Left hindlimb (tissue), 1 donor: ENCODE measurements around the gene OOSP1.
"Not testable (repeated sequence)": the region's sequence is repeated elsewhere in the genome, so short reads cannot be mapped to it uniquely, and the experiment has no call there.

Experiments used
- DNase-seq: peaks from one replicate; pipeline ENCODE4 v3.0.0-alpha.2; 2018

The OOSP1 gene

DNA sequence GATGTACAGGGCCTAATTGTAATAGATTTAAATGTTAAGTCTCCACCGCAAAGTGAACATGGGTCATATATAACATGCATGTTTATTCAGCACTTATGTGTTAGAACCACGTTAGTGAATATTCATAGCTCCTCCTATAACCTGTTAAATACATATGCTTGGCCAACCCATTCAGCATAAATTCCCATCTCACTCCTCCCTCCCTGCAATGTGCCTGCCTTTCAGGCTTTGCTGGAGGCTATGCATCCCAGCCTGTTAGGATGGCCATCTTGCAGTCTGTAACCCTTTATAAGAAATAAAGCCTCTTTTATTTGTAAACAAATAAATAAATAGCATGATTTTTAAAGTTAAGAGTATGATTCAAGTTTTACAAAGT is 23.9 kb downstream of the OOSP1 start:
- no peak for DNase-seq

DNA sequence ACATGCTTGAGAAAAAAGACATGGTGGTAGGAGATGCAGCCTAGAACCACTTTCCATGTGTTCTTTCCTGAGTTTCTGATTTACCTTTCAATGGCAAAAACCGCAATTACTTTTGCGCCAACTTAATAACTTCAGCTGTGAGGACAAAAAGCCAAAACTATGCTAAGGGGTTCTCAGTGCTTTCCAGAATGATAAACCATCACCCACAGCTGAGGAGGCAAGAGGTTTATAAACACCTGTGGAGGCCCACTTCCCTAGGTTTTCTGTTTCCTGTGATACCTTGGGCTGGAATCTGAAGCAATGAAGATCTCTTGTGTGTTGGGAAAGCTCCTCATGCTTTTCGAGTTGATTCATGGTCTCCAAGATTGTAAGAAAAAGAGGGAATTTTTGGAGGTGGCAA is 25.5 kb downstream of the OOSP1 start, which contains the start of gene OOSP4A:
TSS of gene OOSP4A (plus strand) at position 301 of the 400 bp plus-strand sequence. CDS start at position 301, 0 bp downstream.
- DNase-seq: no peak

DNA sequence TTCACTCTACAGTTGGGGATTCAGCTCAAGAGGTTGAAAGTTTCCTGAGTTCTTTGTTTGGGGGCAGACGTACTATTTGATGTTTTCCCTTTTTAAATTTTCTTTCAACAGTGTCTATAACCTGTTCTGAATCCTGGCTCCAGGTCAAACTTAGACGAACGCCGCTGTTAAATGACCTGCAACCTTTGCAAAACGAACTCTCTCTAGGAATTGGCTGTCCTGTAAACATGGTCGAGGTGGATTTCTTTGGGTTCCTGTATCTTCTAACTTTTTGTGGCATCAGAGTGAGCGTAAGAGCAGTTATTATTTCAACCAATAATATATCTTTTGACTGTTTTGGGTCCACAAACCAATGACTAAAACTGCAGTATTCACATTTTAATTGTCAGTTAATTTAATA is 27.2 kb downstream of the OOSP1 start:
- DNase-seq: no peak

DNA sequence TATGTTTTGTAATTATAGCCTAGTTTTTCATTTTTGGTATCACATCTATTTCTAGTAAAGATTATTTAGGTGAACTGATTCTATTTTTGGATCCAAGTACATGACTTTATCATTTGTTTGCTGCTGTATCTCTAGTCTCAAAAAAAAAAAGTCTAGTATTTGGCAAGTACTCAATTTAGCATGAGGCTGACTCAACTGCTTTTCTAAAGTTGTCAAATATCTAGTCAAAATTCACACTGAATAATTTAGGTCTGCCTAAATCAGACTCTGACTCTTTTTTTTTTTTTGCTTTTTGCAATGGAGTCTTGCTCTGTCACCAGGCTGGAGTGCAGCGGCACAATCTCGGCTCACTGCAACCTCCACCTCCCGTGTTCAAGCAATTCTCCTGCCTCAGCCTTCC is 28.0 kb downstream of the OOSP1 start:
- no peak for DNase-seq

DNA sequence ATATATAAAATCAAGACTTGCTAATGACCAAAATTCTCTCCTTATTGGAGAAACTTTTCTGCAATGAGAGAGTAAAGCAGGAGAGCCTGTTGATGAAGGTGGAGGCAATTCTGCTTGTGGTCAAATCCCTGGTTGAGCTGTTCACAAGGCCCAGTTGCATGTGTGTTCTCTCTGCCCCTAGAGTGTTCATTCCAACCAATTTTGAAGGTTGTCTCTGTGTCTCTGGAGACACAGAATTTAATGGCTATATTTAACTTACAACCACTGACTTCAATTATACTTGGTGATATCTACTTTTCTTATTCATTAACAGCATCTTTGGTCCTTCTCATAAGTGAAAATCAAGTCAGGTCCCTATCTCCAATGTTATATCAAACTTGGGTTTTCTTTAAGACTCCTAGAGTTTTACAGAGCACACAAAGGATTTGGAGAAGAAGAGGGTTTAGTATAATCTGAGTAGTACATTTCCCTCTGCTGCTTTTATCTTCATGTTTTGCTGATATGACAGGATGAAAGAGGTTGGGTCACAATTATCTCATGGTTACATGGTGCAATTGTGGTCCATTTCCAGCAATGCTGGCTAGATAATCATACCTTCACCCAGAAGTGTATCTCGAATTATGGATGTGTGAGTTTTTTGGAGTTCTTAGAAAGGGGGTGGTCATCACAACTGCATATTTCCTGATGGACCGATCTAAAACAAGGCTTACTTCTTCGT is 29.6 kb downstream of the OOSP1 start:
- no peak for DNase-seq

DNA sequence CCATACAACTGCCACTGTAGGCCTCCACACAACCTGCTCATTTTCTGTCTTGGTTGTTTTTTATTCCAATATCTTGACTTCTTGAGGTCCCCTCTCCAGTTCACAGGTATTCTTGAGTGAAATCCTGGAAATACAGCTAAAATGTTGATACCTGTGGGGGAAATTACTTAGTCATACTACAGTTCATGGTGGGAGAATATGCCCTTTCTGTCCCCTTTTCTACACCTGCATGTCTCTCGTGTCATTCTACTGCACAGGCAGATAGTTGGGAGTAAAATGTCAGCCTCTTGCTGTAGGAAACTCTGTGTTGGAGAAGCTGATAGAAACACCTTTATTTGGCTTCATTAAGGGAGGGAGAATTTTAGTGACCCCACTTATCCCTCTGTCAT is 30.2 kb downstream of the OOSP1 start:
- DNase-seq: no peak

DNA sequence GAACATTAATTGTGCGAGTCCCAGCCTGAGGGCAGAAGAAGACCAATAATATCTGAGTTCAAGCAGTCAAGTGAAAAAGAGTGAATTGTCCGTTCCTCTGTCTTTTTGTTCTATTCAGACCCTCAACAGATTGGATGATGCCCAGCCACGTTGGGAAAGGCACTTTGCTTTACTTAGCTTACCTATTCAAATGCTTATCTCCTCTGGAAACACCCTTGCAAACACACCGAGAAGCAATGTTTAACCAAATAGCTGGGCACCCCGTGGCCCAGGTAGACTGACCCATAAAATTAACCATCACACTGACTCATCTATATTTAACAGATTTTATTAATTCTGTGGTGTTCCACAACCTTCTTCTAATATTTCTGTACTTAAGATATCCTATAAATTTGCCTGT is 34.9 kb downstream of the OOSP1 start:
- no peak for DNase-seq

DNA sequence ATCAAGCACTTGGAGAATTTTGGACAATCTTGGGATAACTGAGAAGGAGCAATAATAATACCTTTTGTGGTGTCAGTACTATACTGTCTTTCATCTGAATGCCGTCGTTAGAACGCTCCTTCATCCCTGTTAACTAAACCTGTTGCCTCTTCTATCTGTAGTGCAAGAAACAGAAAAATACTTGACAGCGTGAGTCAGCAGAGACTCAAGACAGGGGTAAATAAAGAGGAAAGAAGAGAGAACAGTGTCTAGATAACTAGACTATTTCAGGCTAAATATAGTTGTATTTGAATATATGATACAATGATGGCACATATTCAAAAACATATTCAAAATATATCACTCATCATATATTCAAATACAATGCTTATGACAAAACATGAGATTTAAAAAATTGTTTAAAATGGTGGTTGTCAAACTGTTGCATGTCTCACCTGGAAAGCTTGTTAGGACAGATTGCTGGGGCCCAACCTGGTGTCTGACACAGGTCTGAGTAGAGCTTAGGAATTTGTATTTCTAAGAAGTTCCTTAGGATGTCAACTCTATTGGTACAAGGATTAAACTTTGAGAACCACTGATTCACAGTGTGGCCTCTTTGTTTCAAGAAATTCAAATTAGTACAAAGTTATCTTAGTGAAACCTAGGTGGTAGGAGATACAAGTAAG is 43.0 kb downstream of the OOSP1 start:
- DNase-seq: no peak

DNA sequence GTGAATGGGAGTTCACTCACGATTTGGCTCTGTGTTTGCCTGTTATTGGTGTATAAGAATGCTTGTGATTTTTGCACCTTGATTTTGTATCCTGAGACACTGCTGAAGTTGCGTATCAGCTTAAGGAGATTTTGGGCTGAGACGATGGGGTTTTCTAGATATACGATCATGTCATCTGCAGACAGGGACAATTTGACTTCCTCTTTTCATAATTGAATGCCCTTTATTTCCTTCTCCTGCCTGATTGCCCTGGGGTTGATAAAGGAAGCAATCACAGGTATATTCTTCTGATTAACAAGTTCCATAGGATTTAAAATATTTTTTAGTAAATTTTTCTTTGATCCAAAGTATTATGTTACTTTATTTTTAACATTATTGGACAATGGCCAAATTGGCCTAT is 43.8 kb downstream of the OOSP1 start:
- not testable (repeated sequence) for DNase-seq

DNA sequence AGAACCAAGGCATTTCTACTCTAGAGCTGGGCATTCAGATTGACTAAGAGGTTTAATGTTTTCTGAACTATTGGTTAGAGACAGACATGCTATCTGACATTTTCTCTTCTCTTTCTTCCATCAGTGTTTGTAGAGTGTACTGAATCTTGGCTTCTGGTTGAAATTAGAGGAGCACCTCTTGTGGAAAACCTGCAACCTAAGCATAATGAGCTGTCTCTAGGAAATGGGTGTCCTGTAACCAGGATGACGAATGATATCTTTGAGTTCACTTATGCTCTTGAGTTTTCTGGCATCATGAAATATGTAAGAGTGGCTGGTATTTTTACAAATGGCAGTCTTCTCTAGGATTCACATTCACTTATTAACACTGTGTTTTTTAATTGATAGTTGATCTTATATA is 45.0 kb downstream of the OOSP1 start:
- no peak for DNase-seq

DNA sequence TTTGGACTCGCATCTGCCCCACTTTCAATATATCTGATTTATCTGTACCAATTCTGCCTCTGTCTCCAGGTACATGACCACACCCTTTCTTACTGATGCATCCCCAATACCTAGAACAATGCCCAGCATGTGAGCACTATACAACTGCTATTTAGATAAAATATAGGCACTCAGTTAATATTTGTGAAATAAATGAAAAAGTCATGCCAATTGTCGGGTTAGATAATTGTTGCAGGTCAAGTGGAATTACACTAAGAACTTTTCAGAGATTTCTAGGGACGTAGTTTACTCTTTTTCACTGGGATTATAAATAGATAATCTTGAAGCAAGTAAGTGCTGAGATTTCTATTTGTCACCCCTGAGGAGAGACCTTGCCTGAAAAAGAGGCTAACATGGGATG is 46.1 kb downstream of the OOSP1 start:
- DNase-seq: no peak

DNA sequence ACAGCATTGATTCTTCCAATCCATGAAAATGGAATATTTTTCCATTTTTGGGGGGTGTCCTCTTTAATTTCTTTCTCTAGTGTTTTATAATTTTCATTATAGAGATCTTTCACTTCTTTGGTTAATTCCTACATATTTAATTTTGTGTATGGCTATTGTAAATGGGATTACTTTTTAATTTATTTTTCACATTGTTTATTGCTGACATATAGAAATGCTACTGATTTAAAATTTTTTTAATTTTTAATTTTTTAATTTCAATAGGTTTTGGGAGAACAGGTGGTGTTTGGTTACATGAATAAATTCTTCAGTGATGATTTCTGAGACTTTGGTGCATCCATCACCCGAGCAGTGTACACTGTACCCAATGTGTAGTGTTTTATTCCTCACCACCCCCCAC is 52.2 kb downstream of the OOSP1 start:
- DNase-seq: no peak

DNA sequence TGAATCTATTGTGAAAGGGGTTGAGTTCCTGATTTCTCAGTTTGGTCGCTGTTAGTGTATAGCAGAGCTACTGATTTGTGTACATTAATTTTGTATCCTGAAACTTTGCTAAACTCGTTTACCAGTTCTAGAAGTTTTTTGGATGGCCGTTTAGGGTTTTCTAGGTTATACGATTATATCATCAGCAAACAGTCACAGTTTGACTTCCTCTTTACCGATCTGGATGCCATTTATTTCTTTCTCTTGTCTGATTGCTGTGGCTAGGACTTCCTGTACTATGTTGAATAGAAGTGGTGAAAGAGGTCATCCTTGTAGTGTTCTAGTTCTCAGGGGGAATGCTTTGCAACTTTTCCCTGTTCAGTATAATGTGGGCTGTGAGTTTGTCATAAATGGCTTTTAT is 54.2 kb downstream of the OOSP1 start:
- no peak for DNase-seq

DNA sequence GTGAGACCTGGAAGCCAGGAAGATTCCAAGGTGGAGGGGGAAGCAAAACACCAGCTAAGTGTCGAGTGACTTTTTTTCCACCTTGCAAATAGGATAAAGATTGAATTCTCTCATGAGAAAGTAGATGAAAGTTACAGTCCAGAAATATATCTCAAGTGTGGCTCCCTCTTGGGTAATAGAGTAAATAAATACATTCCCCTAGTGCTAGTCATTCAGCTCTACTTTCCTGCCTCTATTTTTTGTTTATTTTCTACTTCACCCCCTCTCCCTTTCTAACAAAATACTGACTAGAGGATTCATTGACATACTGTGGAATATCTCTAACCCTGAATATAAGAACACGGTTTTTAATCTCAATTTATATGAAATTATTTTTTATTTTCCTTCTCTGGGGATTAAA is 59.6 kb downstream of the OOSP1 start:
- no peak for DNase-seq

DNA sequence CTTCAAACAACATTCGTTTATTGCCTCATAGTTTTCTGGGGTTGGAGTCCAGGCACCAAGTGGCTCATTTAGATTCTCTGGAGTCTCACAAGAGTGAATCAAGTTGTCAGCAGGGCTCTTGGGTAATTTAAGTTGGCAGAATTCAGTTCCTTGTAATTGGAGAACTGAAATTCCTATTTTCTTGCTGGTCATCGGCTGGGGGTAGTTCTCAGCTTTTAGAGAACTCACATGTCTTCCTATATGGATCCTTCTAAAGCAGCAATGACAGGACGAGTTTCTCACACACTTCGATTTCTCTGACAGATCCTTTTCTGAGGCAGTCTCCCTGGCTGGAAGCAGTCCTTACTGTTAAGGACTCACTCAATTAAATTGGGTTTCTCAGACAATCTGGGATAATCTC is 61.5 kb downstream of the OOSP1 start:
- no peak for DNase-seq

DNA sequence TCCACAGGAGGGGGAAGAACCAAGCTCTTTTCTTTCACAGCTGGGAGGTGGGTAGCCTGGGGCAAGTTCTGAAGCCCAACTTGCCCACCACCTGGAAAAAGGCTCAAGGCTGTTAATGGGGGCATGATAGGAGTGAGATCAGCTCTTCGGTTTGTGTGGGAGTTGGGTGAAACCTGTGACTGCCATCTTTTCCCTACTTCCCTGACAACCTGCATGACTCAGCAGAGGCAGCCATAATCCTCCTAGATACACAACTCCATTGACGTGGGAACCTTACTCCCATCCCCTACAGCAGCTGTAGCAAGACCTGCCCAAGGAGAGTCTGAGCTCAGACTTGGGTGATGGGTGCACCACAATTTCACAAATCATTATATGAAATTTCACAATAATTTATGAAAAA is 65.5 kb downstream of the OOSP1 start:
- DNase-seq: no peak

DNA sequence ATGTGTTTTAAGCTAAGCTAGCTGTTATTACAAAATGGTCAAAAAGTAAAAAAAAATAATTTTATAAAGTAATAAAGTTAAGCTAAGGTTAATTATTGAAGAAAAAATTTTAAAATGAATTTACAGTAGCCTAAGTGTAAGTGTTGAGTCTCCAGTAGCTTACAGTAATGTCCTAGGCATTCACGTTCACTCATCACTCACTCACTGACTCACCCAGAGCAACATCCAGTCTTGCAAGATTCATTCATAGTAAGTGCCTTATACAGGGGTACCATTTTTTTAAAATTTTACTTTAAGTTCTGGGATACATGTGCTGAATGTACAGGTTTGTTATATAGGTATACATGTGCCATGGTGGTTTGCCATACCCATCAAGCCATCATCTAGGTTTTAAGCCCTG is 67.1 kb downstream of the OOSP1 start:
- no peak for DNase-seq
